ENCODE measurements around the gene BIN1.

The BIN1 gene

DNA sequence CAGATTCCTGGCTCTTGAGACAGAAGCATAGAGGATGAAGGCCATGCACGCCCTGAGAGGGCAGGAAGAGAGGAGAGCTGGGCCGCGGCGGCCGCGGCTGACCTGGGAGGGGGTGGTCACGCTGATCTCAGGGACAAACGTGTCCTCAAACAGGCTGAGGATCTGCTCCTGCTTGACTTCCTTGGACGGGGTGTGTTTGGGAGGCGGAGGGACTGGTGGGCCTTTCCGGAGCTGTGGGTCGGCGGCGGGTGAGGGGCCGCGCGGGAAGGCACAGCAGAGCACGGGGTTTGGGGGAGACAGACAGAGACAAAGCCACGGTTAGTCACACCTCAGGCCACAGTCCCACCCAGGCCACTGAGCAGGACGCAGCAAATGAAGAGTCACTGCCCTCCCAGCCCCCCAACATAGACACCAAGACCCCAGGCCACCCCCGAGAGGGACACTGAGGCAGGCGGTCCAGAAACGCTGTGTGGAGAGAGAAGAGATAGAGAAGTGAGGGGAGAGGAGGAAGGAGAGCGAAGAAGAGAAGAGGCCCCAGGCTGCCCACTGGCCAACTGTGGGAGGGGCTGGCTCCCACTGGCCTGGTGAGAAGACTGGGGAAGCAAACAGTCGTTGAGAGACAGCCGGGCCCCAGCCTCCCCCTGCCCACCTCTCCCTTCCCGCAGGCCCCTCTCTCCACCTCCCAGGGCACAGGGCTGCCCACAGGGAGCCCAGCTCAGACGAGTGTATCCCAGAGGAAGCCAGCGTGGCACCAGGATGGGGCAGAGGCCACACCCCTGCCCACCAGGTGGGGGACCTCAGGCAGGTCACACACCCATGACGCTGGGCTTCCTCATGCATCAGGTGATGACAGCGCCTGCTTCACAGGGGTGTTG lies 49.3 kb downstream of the BIN1 start:
- no peak for DNase-seq (ENCODE audit: low spot score)

DNA sequence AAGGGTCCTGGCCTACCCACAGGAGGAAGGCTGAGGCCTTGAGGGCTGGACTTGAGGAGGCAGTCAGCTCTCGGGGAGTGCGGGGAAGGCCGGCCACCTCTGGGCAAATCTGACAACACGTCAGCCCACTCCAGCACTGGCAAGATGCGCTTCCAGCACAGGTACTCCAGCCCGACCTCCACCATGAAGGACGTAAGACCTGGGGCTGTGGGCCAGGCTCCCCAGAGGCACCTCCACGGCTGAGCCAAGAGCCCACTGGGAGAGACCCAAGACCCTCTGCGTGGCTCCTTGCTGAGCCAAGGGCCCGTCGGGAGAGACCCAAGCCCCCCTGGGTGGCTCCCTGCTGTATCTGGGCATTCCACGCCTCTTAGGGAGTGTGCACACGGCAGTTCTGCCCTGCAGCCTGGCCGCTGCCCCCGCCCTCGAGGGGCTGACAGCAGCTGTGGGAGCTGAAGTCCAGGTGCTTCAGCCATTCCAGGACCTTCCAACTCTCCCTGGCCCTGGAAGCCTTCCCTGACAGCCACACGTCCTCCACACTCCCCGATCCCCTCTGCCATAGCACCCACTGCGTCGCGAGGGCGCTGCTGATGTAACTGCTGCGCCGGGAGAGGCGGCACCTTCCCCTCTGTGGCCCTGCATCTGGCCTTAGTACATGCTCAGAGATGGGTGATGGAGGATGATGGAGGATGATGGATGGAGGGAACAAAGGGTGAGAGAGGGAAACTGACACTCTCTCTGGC lies 50.2 kb downstream of the BIN1 start:
- no peak for DNase-seq (ENCODE audit: low spot score)

- no peak for DNase-seq (ENCODE audit: low spot score)
Measured at GRCh38 chr2:127056086-127056485, 50.9 kb downstream of the BIN1 start.

GRCh38 chr2:127055786-127056076 lies 51.2 kb downstream of the BIN1 start:
- DNase-seq (ENCODE audit: low spot score), result no peak

DNA sequence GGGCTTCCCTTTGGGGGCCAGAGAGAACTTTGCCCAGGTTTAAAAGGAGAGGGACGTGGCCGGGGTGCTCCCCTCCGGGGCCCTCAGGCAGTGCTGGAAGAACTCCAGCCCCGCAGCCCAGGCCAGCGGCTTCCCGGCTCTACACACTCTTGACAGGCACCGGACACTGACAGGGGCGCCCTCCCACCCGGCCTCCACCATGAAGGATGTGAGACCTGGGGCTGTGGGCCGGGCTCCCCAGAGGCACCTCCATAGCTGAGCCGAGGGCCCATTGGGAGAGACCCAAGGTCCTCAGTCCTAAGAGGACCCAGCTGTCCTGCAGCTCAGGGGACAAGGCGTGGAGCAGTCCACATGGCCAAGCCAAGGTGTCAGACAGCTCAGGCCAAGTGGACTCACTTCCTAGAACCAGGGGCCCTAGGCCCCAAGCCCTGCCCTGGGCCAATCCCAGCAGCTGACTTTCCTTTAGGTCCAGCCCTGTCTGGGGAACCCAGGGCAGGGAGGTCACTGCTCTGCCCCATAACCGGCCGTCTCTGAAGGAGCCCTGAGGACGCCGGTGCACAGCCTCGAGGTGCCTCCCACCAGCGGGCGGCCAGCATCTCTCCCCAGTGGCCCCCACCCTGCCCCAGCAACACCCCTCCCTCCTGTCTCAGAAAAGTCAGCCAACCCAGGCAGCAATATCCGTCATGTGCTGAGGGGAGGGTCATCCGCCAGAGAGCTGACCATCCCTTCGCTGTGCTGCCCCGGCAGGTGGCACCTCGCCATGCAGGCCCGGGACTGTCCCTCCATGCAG lies 51.8 kb downstream of the BIN1 start:
- no peak for DNase-seq (ENCODE audit: low spot score)

- no peak for DNase-seq (ENCODE audit: low spot score)
Measured at GRCh38 chr2:127054604-127054930, 52.4 kb downstream of the BIN1 start.

DNA sequence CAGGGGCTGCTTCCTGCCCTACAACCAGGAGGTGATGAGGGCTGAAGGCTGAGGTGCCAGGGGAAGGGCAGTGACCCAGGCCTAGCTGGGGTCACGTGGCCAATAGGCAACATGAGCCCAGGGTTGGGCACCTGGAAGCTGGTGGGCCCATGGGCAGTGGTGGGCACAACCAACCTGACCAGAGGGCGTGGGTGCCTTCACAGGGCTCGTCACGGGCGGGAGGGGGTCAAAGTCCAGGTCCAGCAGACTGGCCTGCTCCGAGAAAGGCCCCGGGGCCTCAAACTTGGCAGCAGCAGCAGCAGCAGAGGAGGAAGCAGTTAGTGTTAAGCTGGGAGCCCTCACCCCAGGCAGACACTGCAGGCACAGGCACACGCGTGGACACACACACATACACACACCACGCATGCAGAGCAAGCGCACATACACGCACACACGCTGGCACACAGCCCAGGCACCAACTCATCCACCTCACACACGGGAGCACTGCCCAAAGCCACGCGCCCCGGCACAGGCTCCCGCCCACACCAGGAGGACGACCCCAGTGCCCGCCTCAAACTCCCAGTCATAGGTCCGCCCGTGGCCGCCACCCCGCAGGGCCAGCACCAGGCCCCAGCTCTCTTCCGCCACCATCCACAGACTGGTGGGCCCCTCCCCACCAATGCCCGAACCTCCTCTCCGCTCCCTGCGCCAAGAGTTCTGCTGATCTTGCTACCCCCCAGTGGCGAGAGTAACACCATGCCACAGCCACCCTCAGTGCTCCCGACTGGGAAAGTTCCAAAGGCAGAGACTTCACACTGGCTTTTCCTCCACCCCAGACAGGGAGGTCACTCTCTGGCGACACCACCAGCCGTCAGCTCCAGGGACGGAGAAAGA lies 53.0 kb downstream of the BIN1 start:
- DNase-seq (ENCODE audit: low spot score), result no peak

DNA sequence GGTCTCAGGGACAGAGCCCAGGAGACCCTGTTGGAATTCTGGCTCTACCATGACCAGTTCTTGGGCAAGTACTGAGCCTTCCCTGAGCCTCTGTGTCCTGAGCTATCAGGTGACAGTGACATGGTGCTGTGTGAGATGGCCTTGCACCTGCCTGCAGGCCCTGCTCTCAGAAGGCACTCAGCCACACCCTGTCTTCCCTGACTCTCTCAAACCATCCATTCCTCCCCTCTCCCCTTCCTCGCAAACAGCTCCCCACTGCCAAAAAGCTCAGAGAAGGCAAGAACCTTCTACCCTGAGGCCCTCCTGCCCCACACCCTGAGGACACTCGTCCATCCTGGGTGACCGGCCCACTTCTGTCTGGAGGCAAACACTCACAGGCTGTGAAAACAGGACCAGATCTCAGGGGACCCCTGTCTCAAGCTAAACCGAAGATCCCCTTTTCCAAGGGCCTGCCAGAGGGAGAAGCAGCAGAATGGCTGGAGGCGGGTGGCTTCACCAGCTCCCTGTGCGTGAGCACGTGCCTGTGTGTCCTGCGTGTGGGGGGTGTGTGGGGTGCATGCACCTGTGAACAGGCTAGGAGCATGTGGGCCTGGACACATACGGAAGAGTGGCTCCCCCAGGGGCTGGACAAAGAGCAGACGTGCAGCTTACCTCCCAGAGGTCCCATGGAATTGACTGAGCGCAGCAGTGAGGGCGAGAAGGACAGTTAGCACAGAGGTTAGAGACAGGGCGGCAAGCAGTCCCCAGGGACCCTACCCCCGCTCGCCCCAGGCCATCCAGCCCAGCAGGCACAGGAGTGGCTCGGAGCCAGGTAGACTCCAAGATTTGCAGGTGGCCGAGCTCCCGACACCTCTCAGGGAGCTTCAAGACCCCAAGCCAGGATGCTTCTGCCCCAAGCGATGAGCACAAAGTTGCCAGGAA lies 53.9 kb downstream of the BIN1 start:
- no peak for DNase-seq (ENCODE audit: low spot score)

DNA sequence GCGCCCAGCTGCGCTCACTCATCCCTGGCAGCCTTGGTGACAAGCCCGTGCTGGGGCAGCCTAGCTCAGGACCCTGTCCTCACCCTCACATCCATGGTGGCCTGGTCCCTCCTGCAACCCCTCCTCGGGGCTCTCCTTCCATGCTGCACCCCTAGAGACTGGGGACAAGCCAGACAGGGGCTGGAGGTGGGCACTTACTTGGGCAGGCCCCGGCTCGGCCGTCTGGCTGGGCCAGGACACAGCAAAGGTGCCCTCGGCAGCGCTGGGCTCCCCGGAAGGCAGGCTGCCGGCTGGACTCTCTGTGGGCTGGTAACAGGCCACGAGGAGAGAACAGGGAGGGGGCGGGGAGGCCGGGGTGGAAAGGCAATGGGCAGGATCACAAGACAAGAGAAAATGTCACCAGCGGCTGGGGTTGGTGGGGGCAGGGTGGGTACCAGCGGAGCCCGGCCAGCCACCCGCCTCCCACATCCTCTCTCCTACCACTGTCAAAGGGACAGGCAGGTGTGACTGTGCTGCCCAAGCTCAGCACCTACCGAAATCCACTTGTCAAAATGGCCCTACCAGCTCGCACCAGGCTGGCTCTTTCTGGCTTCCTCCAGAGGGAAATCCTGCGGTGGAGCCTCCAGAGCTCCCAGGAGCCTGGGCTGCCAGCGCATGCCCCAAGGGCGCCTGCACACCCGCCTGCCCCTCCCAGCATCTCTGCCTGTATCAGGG lies 54.7 kb downstream of the BIN1 start:
- no peak for DNase-seq (ENCODE audit: low spot score)

DNA sequence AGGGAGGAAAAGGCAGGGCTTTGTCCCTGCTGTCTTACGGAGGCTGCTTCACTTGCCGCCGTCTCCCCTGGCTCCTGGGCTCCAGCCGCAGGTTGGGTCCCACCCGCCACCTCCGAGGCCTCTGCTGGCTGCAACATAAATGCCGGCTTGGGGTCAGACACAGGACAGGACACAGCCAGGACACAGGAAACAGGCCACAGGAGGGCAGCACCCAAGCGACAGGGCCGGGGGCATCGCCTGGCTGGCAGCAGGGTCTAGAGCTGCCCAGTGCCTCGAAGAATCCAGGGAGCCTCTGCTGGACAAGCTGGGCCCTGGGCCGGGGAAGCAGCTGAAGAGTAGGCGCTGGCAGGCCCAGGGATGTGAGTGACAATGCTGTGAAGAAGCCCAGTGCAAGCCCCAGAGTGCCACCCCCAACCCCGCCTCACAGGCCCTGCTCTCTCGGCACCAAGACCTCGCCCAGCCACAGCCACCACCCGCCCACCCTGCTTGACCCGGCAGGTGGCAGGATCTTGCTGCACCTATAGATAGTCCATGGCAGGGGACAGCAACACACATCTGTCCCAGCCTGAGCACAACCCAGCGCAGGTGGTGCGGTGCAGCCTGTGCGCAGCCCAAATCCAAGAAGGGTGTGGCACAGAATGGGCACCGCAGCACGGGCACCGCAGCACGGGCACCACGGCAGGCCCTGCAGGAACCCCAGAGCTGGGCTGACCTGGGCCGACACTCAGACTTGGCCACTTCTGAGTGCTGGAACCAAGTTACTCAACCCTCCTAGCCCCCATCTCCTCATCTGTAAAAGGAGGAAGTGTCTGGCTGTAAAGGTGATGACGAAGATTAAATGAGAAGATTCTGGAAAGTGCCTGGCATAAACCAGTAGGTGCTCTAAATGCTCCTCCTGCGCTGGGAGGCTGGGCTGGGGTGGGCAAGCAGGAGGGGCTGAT lies 55.6 kb downstream of the BIN1 start:
- DNase-seq (ENCODE audit: low spot score), result no peak

DNA sequence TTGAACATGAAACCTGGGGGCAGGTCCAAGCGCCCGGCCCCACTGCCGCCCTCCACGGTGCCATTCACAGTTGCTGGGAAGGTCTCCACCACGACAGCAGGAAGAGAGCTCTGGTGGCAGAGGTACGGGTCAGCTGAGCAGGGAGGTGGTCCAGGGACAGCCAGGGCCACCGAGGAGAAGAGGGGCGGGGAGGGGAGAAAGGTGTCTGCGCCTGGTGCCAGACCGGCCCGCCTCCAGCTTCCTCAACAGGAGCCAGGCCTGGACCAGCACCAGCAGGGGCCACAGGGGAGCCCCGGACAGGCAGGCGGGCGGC lies 56.2 kb downstream of the BIN1 start:
- DNase-seq (ENCODE audit: low spot score), result no peak

GRCh38 chr2:127049927-127050802 lies 56.8 kb downstream of the BIN1 start:
- DNase-seq (ENCODE audit: low spot score), result peak; percentile 92

DNA sequence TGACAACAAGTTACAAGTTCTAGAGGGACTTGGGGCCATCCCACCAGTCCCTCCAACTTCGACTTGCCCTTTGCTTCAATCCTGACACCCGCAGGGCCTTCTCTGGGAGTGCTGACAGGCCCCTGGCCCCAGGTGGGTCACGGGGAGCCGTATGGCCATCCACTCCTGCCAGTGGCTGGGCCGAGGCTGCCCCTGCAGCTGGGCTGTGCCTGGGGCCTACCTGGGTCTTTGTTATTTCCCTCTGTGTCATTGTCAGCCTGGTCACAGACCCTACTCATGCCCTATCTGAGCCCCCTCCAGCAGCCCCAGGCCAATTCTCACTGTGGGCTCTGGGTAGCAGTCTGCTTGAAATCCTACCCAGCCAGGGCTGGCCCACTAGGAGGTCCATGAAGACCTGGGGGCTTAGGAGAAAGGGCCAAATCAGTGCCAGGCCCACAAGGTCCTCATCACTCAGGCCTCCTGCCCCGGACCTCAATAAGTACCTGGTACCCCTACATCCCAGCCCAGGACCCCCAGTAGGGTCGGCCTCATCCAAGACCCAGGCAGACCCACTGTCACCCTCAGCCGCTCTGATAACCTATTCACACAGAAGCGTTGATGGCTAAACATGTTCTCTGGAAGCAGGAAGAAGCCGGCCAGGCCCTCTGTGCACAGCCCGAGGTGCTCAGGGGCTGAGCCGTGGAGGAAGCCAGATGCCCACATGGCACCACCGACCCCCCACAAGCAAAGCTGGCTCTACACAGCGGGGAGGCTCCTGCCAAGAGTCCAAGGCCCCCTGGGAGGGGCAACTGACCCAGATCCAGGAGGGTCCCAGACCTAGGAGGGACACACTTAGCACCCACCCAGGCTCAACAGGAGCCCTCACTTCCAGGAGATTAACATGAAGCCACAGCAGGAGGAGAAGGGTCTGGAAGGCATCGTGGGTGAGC lies 57.7 kb downstream of the BIN1 start:
- no peak for DNase-seq (ENCODE audit: low spot score)

DNA sequence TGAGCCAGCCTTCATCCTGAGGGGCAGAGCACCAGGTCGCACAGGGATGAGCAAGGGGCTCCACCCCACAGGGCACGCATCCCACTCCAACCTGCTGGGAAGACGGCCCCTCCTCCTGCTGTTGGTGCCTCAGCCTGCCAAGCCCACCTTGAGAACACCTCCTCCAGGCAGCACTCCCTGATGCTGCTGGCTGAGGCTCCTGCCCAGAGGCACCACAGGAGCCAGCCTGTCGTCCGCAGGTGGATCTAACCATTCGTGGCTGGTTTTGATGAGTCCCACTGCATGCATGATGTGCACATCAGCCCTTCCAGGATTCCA lies 58.4 kb downstream of the BIN1 start:
- DNase-seq (ENCODE audit: low spot score), result no peak

DNA sequence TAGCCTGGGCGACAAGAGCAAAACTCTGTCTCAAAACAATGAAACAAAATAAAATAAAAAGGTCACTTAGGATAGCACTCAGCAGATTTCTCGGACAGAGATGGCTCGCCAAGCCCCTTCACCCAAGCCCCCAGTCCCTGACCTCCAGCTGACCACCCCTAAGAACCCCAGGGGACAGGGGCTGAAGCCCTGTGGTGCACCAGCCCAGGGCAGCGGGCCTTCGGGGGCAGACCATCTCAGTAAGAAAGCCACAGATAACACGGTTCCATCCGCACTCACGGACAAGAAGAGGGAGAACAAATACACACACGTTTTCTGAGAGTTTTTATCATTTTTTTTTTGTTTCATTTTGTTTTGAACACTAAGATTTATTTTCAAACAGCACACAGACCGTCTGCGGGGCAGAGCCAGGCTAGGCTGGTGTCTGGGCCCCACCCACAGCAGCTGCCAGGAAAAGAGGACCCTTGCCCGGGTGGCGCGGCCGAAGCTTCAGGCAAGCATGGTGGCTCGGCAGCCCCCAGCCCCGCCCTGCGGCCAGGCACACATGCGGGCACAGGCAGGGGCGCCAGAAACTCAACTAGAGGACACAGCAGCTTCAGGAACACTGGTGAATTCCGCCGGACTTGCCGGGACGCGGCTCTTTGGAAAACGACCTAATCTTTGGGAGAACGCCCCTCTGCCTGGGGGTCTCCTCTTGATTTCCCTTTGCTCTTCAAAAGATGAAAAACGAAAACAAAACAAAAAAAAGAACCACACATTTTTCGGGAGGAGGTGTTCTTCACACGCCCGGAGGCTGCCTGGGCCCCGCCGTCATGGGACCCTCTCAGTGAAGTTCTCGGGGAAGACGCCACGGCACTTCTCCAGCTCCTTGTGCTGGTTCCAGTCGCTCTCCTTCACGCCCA lies 59.0 kb downstream of the BIN1 start:
- DNase-seq (ENCODE audit: low spot score), result no peak

- no peak for DNase-seq (ENCODE audit: low spot score)
Measured at GRCh38 chr2:127047054-127047453, 59.9 kb downstream of the BIN1 start.

Measured in HuH-7.5 (cell line).